ENCODE measurements around the gene ZNHIT1.

DNA sequence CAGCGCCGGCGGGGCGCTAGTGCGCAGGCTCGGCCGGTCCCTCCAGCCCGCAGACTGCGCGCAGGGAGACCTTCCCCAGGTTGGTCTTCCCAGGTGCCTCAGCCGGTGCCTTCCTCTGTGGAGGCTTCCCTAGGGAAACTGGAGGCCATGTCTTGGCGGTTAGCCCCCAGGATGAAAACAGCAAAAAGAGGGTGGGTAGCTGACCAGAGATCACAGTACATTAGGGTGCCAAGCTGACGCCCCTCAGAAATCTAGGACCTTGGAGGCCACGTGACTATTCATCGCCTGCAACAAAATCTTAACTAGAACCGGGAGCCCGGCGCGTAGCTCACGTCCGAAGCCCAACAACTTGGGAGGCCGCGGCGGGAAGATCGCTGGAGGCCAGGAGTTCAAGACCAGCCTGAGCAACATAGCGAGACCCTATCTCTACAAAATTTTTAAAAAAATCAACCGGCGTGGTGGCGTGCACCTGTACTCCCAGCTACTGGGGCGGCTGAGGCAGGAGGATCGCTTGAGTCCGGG, 27.2 kb downstream of the ZNHIT1 start:
- TF ChIP-seq, protein P1, sequence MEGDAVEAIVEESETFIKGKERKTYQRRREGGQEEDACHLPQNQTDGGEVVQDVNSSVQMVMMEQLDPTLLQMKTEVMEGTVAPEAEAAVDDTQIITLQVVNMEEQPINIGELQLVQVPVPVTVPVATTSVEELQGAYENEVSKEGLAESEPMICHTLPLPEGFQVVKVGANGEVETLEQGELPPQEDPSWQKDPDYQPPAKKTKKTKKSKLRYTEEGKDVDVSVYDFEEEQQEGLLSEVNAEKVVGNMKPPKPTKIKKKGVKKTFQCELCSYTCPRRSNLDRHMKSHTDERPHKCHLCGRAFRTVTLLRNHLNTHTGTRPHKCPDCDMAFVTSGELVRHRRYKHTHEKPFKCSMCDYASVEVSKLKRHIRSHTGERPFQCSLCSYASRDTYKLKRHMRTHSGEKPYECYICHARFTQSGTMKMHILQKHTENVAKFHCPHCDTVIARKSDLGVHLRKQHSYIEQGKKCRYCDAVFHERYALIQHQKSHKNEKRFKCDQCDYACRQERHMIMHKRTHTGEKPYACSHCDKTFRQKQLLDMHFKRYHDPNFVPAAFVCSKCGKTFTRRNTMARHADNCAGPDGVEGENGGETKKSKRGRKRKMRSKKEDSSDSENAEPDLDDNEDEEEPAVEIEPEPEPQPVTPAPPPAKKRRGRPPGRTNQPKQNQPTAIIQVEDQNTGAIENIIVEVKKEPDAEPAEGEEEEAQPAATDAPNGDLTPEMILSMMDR (IDR thresholded peaks at IDR 0.05), result no peak
- TF ChIP-seq POLR2AphosphoS5 (IDR thresholded peaks at IDR 0.05), result no peak
- no peak for TF ChIP-seq EP300 (IDR thresholded peaks at IDR 0.05)

All from gastroesophageal sphincter (tissue), 3 donors.